Measurements from ENCODE around the gene CD1D. TPM values are rescaled to one million over a fixed set of nuclear protein-coding genes. Genes with fewer than 3 reads are reported as not detected.
"Not testable (repeated sequence)": the region's sequence is repeated elsewhere in the genome, so short reads cannot be mapped to it uniquely, and the experiment has no call there.

The CD1D gene
- total and polyA plus RNA-seq, 12 donors, result 1.1 to 5.6 (median 3.0) TPM

DNA sequence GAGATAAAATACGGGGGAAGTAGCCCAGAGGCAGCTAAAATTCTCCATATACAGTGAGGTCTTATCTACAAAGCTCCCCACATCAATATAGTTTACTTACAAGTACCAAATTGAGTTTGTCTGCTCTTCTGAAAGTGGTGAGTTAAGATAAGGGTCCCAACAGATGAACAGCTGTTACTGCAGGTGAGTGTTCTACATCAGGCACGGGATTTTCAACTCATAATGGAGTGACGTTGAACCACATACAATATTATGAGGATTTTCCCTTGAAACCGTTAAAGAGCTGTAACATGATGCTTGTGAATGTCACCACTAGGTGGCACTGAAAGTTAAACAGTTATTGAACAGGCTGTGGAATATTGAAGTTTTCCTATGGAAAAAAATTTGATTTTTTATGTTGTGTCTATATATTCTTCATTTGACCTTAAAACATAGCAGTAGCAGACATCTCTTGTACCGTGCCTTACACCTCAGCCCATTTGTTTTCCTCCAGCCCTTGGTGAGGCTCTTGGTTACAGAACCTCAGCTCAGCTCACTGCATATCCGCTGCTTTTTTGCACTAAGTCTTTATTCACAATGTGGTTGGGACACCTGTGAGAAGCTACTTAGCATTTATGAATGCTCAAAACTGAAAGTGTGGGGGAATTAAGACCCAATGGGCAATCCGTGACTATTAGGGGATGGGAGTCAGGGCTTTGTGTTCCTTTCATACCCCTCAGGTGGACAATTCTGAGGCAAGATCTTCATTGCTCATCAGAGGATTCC, 23.2 kb downstream of the CD1D start:
- TF ChIP-seq, protein P1, sequence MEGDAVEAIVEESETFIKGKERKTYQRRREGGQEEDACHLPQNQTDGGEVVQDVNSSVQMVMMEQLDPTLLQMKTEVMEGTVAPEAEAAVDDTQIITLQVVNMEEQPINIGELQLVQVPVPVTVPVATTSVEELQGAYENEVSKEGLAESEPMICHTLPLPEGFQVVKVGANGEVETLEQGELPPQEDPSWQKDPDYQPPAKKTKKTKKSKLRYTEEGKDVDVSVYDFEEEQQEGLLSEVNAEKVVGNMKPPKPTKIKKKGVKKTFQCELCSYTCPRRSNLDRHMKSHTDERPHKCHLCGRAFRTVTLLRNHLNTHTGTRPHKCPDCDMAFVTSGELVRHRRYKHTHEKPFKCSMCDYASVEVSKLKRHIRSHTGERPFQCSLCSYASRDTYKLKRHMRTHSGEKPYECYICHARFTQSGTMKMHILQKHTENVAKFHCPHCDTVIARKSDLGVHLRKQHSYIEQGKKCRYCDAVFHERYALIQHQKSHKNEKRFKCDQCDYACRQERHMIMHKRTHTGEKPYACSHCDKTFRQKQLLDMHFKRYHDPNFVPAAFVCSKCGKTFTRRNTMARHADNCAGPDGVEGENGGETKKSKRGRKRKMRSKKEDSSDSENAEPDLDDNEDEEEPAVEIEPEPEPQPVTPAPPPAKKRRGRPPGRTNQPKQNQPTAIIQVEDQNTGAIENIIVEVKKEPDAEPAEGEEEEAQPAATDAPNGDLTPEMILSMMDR (IDR thresholded peaks at IDR 0.05), result peak; percentile 54 to 88 (median 74)
- TF ChIP-seq POLR2A (IDR thresholded peaks at IDR 0.05), result no peak
- Histone ChIP-seq H3K36me3 (replicated peaks in 1 of 2) (no peaks in the 10 kb centered on the region), H3K27ac (no peak overlapping the region), H3K27me3 (no peaks in the 10 kb centered on the region), H3K9me3 (replicated peaks in 1 of 3) (no peaks in the 10 kb centered on the region), H3K4me3 (no peak overlapping the region), H3K4me1 (replicated peaks in 1 of 2) (no peaks in the 10 kb centered on the region)
- WGBS, 4 donors, result 15 to 22% (median 20%) methylated on average over 7 of the region's 7 CpGs
- intact Hi-C loops (cut with DNase I), result loop anchor here in 1 of 2 donors (10.0 kb wide), 1 partner anchor 791 kb away; no protein-coding TSS in a partner anchor
- peak in 1 of 7 donors; percentile 51 for DNase-seq

DNA sequence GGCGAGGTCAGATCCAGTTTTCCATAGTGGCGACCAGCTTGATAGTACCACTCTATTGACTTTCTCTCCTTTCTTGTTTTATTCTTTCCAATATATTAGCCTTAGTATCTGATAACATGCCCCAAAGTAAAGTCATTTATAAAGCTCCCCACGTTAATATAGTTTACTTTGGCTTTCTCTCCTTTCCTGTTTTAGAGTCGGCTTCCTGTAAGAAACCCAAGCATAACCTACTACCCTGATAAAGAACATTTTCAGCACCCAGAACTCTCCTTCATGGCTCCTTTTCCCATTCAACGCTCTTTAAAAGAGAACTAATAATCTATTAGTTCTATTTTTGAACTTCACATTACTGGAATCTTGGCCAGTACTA, 23.7 kb downstream of the CD1D start:
- no peaks in the 10 kb centered on the region for H3K4me1 ChIP-seq (replicated peaks in 1 of 2)
- H3K27me3 ChIP-seq, result no peaks in the 10 kb centered on the region
- TF ChIP-seq, protein P1 (IDR thresholded peaks at IDR 0.05), result no peak
- no peak for TF ChIP-seq POLR2A (IDR thresholded peaks at IDR 0.05)
- no peak for DNase-seq
- H3K9me3 ChIP-seq (replicated peaks in 1 of 3), result no peaks in the 10 kb centered on the region
- H3K27ac ChIP-seq, result no peak overlapping the region
- H3K36me3 ChIP-seq (replicated peaks in 1 of 2), result no peaks in the 10 kb centered on the region
- 34 to 53% (median 44%) methylated on average over 5 of the region's 5 CpGs for WGBS, 4 donors
- no peak overlapping the region for H3K4me3 ChIP-seq
- intact Hi-C loops (cut with DNase I), result loop anchor here in 1 of 2 donors (10.0 kb wide), 1 partner anchor 790 kb away; no protein-coding TSS in a partner anchor

DNA sequence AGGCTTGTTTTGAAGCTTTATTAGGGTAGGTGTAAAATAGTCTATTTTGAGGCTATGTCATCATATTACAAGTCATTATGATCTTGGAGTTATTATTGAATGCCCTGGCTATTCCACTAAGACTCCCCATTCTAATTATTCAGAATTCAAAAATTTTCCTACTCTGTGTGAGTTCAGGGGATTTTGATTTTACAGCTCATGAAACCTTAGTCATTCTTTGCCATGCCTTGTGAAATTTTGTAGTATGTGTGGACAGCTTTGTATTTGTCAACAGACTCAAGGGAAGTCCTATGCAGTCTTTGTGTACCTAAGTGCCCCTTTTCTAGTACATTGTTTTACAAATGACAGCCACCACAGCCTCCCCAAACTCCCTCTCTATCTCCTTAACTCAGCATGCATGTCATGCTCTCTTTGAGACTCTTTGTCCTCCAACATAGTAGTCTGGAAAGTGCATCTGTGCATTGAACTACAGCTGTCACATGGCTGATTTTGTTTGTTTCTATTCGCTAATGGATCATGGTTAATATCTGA, 28.0 kb downstream of the CD1D start:
- WGBS, 4 donors, result 61 to 83% (median 62%) methylated on average over 1 of the region's 1 CpG
- intact Hi-C loops (cut with DNase I), result loop anchor here in 1 of 2 donors (5.0 to 10.0 kb wide), 2 partner anchors 786 to 864 kb away; no protein-coding TSS in a partner anchor
- H3K27ac ChIP-seq, result no peak overlapping the region
- H3K36me3 ChIP-seq (replicated peaks in 1 of 2), result no peaks in the 10 kb centered on the region
- H3K9me3 ChIP-seq (replicated peaks in 1 of 3), result no peaks in the 10 kb centered on the region
- peaks cover 9% of the 10 kb centered on the region for H3K27me3 ChIP-seq
- DNase-seq, result no peak
- no peak overlapping the region for H3K4me3 ChIP-seq
- no peak for TF ChIP-seq POLR2A (IDR thresholded peaks at IDR 0.05)
- TF ChIP-seq, protein P1 (IDR thresholded peaks at IDR 0.05), result no peak
- H3K4me1 ChIP-seq (replicated peaks in 1 of 2), result no peaks in the 10 kb centered on the region

DNA sequence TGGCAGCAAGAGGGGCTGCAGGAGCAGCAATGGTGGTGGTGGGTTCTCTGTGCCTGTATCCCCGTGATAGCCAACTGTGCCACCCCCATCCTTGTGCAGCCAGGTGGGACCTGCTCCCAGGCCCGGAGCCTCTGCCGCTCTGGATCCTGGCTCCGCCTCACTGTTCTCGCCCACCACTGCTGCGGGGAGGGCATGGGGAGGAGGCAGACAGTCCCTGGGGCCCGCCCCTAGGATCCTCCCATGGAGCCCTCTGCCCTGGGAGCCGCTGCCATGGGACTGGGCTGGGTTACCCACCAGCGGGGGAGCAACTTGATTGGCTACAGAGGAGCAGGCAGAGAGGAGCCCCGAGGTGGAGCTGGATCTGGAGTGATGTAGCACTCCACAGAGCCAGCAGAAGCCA, 31.6 kb downstream of the CD1D start:
- intact Hi-C loops (cut with DNase I), result no loop called here
- TF ChIP-seq, protein P1 (IDR thresholded peaks at IDR 0.05), result no peak
- Histone ChIP-seq H3K9me3 (replicated peaks in 1 of 3) (no peaks in the 10 kb centered on the region), H3K36me3 (replicated peaks in 1 of 2) (no peaks in the 10 kb centered on the region), H3K27ac (no peak overlapping the region), H3K4me1 (replicated peaks in 1 of 2) (no peaks in the 10 kb centered on the region), H3K27me3 (peaks cover 9% of the 10 kb centered on the region), H3K4me3 (no peak overlapping the region)
- DNase-seq, result no peak
- 69 to 86% (median 71%) methylated on average over 1 to 10 of the region's 10 CpGs for WGBS, 4 donors

DNA sequence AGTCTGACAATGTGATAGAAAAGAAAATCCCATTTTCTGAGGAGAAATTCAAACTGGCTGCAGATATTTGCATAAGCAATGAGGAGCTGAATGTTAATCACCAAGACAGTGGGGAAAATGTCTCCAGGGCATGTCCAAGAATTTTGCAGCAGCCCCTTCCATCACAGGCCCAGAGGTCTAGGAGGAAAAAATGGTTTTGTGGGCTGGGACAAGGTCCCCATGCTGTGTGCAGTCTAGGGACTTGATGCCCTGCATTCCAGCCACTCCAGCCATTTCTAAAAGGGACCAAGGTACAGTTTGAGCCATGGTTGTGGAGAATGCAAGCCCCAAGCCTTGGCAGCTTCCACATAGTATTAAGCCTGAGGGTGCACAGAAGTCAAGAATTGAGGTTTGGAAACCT, 42.8 kb downstream of the CD1D start:
- DNase-seq; H3K4me1 ChIP-seq (replicated peaks in 1 of 2); H3K9me3 ChIP-seq (replicated peaks in 1 of 3); H3K27ac ChIP-seq; H3K36me3 ChIP-seq (replicated peaks in 1 of 2); intact Hi-C loops (cut with DNase I); H3K27me3 ChIP-seq; H3K4me3 ChIP-seq: not testable (repeated sequence)
